Testis (tissue), 3 donors: ENCODE results near the gene PSME2. TPM values are rescaled to one million over a fixed set of nuclear protein-coding genes. Genes with fewer than 3 reads are reported as not detected.

ENCODE experiments used
- DNase-seq: peaks from one replicate; pipeline ENCODE4 v3.0.0-alpha.2; 2019
- H3K27ac ChIP-seq, 2 donors: fragments of 200-600 bp; sonication (generic); one replicate each; pipeline ENCODE4 v1.5.1; 2019
- H3K27me3 ChIP-seq: fragments of 200-600 bp; sonication (generic); one replicate; pipeline ENCODE4 v1.5.1; 2019
- H3K36me3 ChIP-seq: fragments of 200-600 bp; sonication (generic); one replicate; pipeline ENCODE4 v1.5.1; 2017; ENCODE audit warnings: low read depth; ENCODE audit errors: missing control alignments
- H3K4me1 ChIP-seq: fragments of 200-600 bp; sonication (generic); one replicate; pipeline ENCODE4 v1.5.1; 2019
- H3K4me3 ChIP-seq, 2 donors: fragments of 200-600 bp; sonication (generic); one replicate each; pipeline ENCODE4 v1.5.1; 2017 to 2019
- H3K9me3 ChIP-seq: fragments of 200-600 bp; sonication (generic); one replicate; pipeline ENCODE4 v1.5.1; 2017
- CTCF ChIP-seq, 3 experiments: fragments of 450-650 bp in 2 of 3; fragments of 200-600 bp in 1 of 3; sonication (generic) in 1 of 3; IDR thresholded peaks; one replicate each; pipeline ENCODE4 v1.5.1; 2016 to 2019; ENCODE audit warnings: antibody characterized with exemption in 3 of 3, mild to moderate bottlenecking in 2 of 3, moderate library complexity in 1 of 3
- POLR2A ChIP-seq: fragments of 450-650 bp; IDR thresholded peaks from one replicate; pipeline ENCODE4 v1.6.1; 2017; ENCODE audit warnings: antibody characterized with exemption, mild to moderate bottlenecking, moderate library complexity
- WGBS, 2 donors: methylation state at CpG; one replicate each; pipeline ENCODE4 v1.1.5; 2018; 5-methylcytosine and 5-hydroxymethylcytosine counted together
- intact Hi-C: fragments of 100-400 bp; cut with DNase I; formaldehyde crosslinking; loops from one replicate; pipeline ENCODE4 v1.15.1; 2023; ENCODE audit warnings: low total_unique reads
- polyA plus RNA-seq: library from polyadenylated mRNA; stranded (reverse); fragments of 350-450 nt; fragmentation: Illumina TruSeq; extraction: RNeasy Lipid Tissue Mini Kit (QIAGEN cat#74804); gene quantifications from one replicate; pipeline ENCODE4 v1.2.3, GENCODE V29; 2014; ENCODE audit warnings: low read depth, low replicate concordance; ENCODE audit not compliant: insufficient read depth
- total RNA-seq, 2 donors: library from RNA; depleted of rRNA; stranded (reverse); fragments of >200 nt; gene quantifications; one replicate each; pipeline ENCODE4 v1.2.3, GENCODE V29; 2016

The PSME2 gene
- total and polyA plus RNA-seq, 3 donors from 2014 or later: 49.8 to 122 (median 78.1) TPM

- Histone ChIP-seq H3K36me3 (no peaks in the 10 kb centered on the region), H3K27ac (no peak overlapping the region), H3K4me3 (no peak overlapping the region), H3K4me1 (no peaks in the 10 kb centered on the region), H3K9me3 (no peaks in the 10 kb centered on the region), H3K27me3 (no peaks in the 10 kb centered on the region)
- intact Hi-C loops: no loop called here
- no peak for TF ChIP-seq CTCF (IDR thresholded peaks at IDR 0.05)
- no peak for TF ChIP-seq POLR2A
- 79 to 94% methylated on average over 7 of the region's 7 CpGs for WGBS, 2 donors
- no peak for DNase-seq
These were observed 43.9 kb downstream of the PSME2 start for GRCh38 chr14:24102357-24103048.

GRCh38 chr14:24100982-24101494 lies 45.4 kb downstream of the PSME2 start:
- H3K27ac ChIP-seq: no peak overlapping the region
- H3K4me1 ChIP-seq: no peaks in the 10 kb centered on the region
- no peaks in the 10 kb centered on the region for H3K9me3 ChIP-seq
- H3K27me3 ChIP-seq: no peaks in the 10 kb centered on the region
- WGBS, 2 donors: 94 to 100% methylated on average over 3 of the region's 3 CpGs
- intact Hi-C loops: no loop called here
- no peaks in the 10 kb centered on the region for H3K36me3 ChIP-seq
- DNase-seq: no peak
- H3K4me3 ChIP-seq: no peak overlapping the region
- TF ChIP-seq POLR2A: no peak
- TF ChIP-seq CTCF (IDR thresholded peaks at IDR 0.05): no peak

DNA sequence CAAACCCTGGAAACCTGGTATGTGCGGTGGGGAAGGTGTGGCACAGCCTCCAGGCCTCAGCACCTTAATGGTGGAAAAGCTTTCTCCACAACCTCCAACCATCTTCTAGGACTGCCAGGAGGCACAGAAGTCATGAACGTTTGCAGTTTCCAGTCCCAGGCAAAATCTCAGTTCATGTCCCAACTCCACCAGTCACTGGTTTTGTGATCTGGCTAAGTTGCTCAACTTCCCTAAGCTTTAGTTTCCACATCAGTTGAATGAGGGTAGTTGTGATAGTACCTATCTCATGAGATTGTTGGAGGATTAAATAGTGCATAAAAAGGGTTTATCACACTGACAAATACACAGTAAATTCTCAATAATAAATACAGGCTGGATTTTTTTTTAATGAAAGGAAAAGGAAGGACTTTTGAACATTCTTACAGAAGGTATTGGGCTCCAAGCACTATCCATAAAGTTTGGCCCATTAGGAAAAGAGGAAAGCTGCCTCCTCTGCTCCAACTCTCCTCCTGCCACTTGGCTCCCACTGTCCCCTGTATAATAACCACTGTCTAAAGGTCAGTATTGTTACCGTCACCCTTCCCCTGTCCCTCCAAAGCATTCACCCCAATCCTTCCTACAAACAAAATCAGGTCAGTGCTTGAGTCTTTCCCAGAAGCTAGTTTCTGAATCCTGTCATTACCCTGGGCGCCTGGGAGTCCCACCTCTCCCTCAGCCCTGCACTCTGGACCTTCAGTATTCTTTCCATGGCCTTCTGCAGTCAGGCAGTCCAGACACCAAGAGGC lies 46.0 kb downstream of the PSME2 start:
- 80 to 90% methylated on average over 4 of the region's 4 CpGs for WGBS, 2 donors
- no peaks in the 10 kb centered on the region for H3K27me3 ChIP-seq
- H3K4me3 ChIP-seq: no peak overlapping the region
- no peak for DNase-seq
- H3K9me3 ChIP-seq: no peaks in the 10 kb centered on the region
- H3K4me1 ChIP-seq: no peaks in the 10 kb centered on the region
- intact Hi-C loops: no loop called here
- no peak overlapping the region for H3K27ac ChIP-seq
- TF ChIP-seq CTCF (IDR thresholded peaks at IDR 0.05) (no peak), POLR2A (no peak)
- no peaks in the 10 kb centered on the region for H3K36me3 ChIP-seq

DNA sequence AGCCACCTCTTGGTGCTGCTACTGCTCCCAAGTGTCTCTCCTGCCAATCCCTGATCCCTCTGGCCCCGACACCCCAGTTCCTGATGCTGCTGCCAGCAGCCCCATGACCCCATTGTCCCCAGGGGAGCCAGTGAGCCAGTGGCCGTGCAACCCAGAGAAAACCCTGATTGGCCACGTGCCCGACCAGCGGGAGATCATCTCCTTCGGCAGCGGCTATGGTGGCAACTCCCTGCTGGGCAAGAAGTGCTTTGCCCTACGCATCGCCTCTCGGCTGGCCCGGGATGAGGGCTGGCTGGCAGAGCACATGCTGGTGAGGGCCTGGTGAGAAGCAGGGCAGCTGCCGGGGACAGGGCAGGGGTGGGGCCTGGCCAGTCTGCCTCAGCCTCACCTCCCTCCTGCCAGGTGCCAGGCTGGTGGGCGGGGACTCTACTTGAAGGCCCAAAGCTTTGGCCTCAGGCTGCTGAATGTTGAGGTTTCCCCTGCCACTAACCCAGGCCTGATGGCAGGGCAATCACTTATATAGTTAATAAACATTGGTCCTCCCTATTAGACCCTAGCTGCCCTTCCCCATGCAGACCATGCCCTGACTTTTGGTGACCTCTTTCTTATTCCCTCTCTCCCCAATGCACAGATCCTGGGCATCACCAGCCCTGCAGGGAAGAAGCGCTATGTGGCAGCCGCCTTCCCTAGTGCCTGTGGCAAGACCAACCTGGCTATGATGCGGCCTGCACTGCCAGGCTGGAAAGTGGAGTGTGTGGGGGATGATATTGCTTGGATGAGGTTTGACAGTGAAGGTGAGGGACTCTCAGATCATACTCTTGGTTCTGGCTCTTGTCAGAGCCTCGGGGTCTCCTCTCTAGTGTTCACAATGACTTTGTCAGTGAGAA lies 47.2 kb downstream of the PSME2 start:
- no peak overlapping the region for H3K27ac ChIP-seq
- H3K36me3 ChIP-seq: no peaks in the 10 kb centered on the region
- H3K4me3 ChIP-seq: no peak overlapping the region
- 88 to 91% methylated on average over 8 to 17 of the region's 17 CpGs for WGBS, 2 donors
- H3K9me3 ChIP-seq: no peaks in the 10 kb centered on the region
- no peak for TF ChIP-seq POLR2A
- TF ChIP-seq CTCF (IDR thresholded peaks at IDR 0.05): no peak
- no peaks in the 10 kb centered on the region for H3K27me3 ChIP-seq
- intact Hi-C loops: no loop called here
- no peak for DNase-seq
- H3K4me1 ChIP-seq: peaks cover 9% of the 10 kb centered on the region
